HUES64 (cell line): ENCODE data around the gene PAX8.

Experiments
- H3K27ac ChIP-seq: 2 replicates; pipeline ENCODE4 v1.7.0; 2013; ENCODE audit warnings: low read depth, low read length, inconsistent platforms
- H3K27me3 ChIP-seq: 2 replicates; pipeline ENCODE4 v1.6.1; 2013; ENCODE audit warnings: mild to moderate bottlenecking, low read length; ENCODE audit not compliant: insufficient read depth
- H3K36me3 ChIP-seq: 2 replicates; pipeline ENCODE4 v1.6.1; 2013; ENCODE audit warnings: mild to moderate bottlenecking, low read length; ENCODE audit not compliant: insufficient read depth
- H3K4me1 ChIP-seq: 2 replicates; pipeline ENCODE4 v1.6.1; 2013; ENCODE audit warnings: mild to moderate bottlenecking, low read length, moderate library complexity; ENCODE audit not compliant: insufficient read depth
- H3K4me3 ChIP-seq: 2 replicates; pipeline ENCODE4 v1.5.1; 2013; ENCODE audit warnings: mild to moderate bottlenecking, low read length, moderate library complexity
- H3K9ac ChIP-seq: 2 replicates; pipeline ENCODE4 v1.6.1; 2013; ENCODE audit warnings: mild to moderate bottlenecking, low read depth, low read length
- H3K9me3 ChIP-seq: 2 replicates; pipeline ENCODE4 v1.6.1; 2013; ENCODE audit warnings: low read depth, low read length; ENCODE audit not compliant: insufficient read depth
- WGBS: fragments of 150-250, 120-280 bp; methylation state at CpG from one replicate; pipeline ENCODE4 v1.1.7; 2013; ENCODE audit warnings: missing lambda C conversion rate; 5-methylcytosine and 5-hydroxymethylcytosine counted together

Gene PAX8

GRCh38 chr2:113176696-113177355, 101.9 kb downstream of the PAX8 start:
- H3K4me1 ChIP-seq: peaks cover 6% of the 10 kb centered on the region; the same call in 1 of the 2 replicates
- H3K9ac ChIP-seq: no peak overlapping the region
- WGBS: 89% methylated on average over 4 of the region's 7 CpGs
- H3K36me3 ChIP-seq: no peaks in the 10 kb centered on the region
- no peak overlapping the region for H3K27ac ChIP-seq
- H3K27me3 ChIP-seq: no peaks in the 10 kb centered on the region
- no peaks in the 10 kb centered on the region for H3K9me3 ChIP-seq
- H3K4me3 ChIP-seq: no peak overlapping the region

- H3K27ac ChIP-seq: no peak overlapping the region
- WGBS: 80% methylated on average over 10 of the region's 11 CpGs
Observed at GRCh38 chr2:113175736-113176695, 102.7 kb downstream of the PAX8 start.

GRCh38 chr2:113175042-113175628, 103.6 kb downstream of the PAX8 start:
- Histone ChIP-seq H3K9ac (no peak overlapping the region), H3K4me3 (no peak overlapping the region), H3K4me1 (peaks cover 6% of the 10 kb centered on the region; the same call in 1 of the 2 replicates), H3K27me3 (no peaks in the 10 kb centered on the region), H3K9me3 (no peaks in the 10 kb centered on the region), H3K36me3 (no peaks in the 10 kb centered on the region), H3K27ac (no peak overlapping the region)
- 69% methylated on average over 8 of the region's 8 CpGs for WGBS

More at GRCh38 chr2:113175736-113176695, 102.7 kb downstream of the PAX8 start:
- Histone ChIP-seq H3K9me3 (no peaks in the 10 kb centered on the region), H3K9ac (no peak overlapping the region), H3K4me3 (no peak overlapping the region), H3K4me1 (peaks cover 6% of the 10 kb centered on the region; the same call in 1 of the 2 replicates), H3K36me3 (no peaks in the 10 kb centered on the region), H3K27me3 (no peaks in the 10 kb centered on the region)

- Histone ChIP-seq H3K27ac (no peak overlapping the region), H3K36me3 (no peaks in the 10 kb centered on the region), H3K9ac (no peak overlapping the region), H3K4me1 (peaks cover 6% of the 10 kb centered on the region; the same call in 1 of the 2 replicates), H3K4me3 (no peak overlapping the region), H3K9me3 (no peaks in the 10 kb centered on the region), H3K27me3 (no peaks in the 10 kb centered on the region)
- 87% methylated on average over 3 of the region's 3 CpGs for WGBS
Observed at GRCh38 chr2:113174376-113174750, 104.4 kb downstream of the PAX8 start.

- no peaks in the 10 kb centered on the region for H3K36me3 ChIP-seq
- peaks cover 6% of the 10 kb centered on the region; the same call in 1 of the 2 replicates for H3K4me1 ChIP-seq
- H3K4me3 ChIP-seq: no peak within 1 kb of the TSS
- WGBS: 73% methylated on average over 14 of the region's 14 CpGs
- no peak within 1 kb of the TSS for H3K27ac ChIP-seq
- no peak within 1 kb of the TSS for H3K9ac ChIP-seq
- no peaks in the 10 kb centered on the region for H3K27me3 ChIP-seq
- H3K9me3 ChIP-seq: no peaks in the 10 kb centered on the region
Observed at GRCh38 chr2:113173542-113174375, 105.0 kb downstream of the PAX8 start, which contains the start of gene PSD4. PSD4 (plus strand) TSS chr2:113173971; CDS start chr2:113182457, 8,486 bp downstream.

- Histone ChIP-seq H3K4me3 (no peak overlapping the region), H3K9me3 (no peaks in the 10 kb centered on the region), H3K4me1 (peaks cover 6% of the 10 kb centered on the region; the same call in 1 of the 2 replicates), H3K27me3 (no peaks in the 10 kb centered on the region), H3K27ac (no peak overlapping the region), H3K36me3 (no peaks in the 10 kb centered on the region), H3K9ac (no peak overlapping the region)
- 95% methylated on average over 16 of the region's 16 CpGs for WGBS
Observed at GRCh38 chr2:113172721-113173541, 105.8 kb downstream of the PAX8 start.

- H3K27me3 ChIP-seq: peaks cover 3% of the 10 kb centered on the region; the same call in 1 of the 2 replicates
- H3K9ac ChIP-seq: no peak overlapping the region
- no peak overlapping the region for H3K27ac ChIP-seq
- H3K4me1 ChIP-seq: peaks cover 6% of the 10 kb centered on the region; the same call in 1 of the 2 replicates
- no peaks in the 10 kb centered on the region for H3K9me3 ChIP-seq
- H3K4me3 ChIP-seq: no peak overlapping the region
- no peaks in the 10 kb centered on the region for H3K36me3 ChIP-seq
- WGBS: 96% methylated on average over 8 of the region's 8 CpGs
Observed at GRCh38 chr2:113171334-113172075, 107.2 kb downstream of the PAX8 start.

GRCh38 chr2:113169586-113169985, 109.1 kb downstream of the PAX8 start:
- no peaks in the 10 kb centered on the region for H3K36me3 ChIP-seq
- H3K4me3 ChIP-seq: no peak overlapping the region
- 91% methylated on average over 2 of the region's 3 CpGs for WGBS
- no peak overlapping the region for H3K9ac ChIP-seq
- H3K27me3 ChIP-seq: peaks cover 3% of the 10 kb centered on the region; the same call in 1 of the 2 replicates
- H3K27ac ChIP-seq: no peak overlapping the region
- H3K4me1 ChIP-seq: peaks cover 17% of the 10 kb centered on the region
- no peaks in the 10 kb centered on the region for H3K9me3 ChIP-seq

GRCh38 chr2:113169002-113169530, 109.7 kb downstream of the PAX8 start:
- WGBS: 92% methylated on average over 8 of the region's 8 CpGs
- no peak overlapping the region for H3K4me3 ChIP-seq
- H3K4me1 ChIP-seq: peaks cover 17% of the 10 kb centered on the region
- no peaks in the 10 kb centered on the region for H3K36me3 ChIP-seq
- no peak overlapping the region for H3K27ac ChIP-seq
- no peak overlapping the region for H3K9ac ChIP-seq
- H3K27me3 ChIP-seq: peaks cover 3% of the 10 kb centered on the region; the same call in 1 of the 2 replicates
- H3K9me3 ChIP-seq: no peaks in the 10 kb centered on the region
